K562 (cell line): ENCODE measurements around the gene YPEL3. TPM values are rescaled to one million over a fixed set of nuclear protein-coding genes. Genes with fewer than 3 reads are reported as not detected.

Experiments used
- ATF7 ChIP-seq: fragments of 450-650 bp; IDR thresholded peaks from 2 replicates; pipeline ENCODE4 v1.7.1; 2014; ENCODE audit warnings: mild to moderate bottlenecking, moderate library complexity
- CCAR2 ChIP-seq: fragments of 200-400 bp; formaldehyde crosslinking; IDR thresholded peaks from 2 replicates; pipeline ENCODE4 v1.6.1; 2017; ENCODE audit warnings: mild to moderate bottlenecking, low read depth, low read length
- CEBPG ChIP-seq, 3 experiments: fragments of 200-800 bp in 1 of 3; sonication (Bioruptor generic) in 1 of 3; sonication (generic) in 1 of 3; formaldehyde crosslinking in 1 of 3; IDR thresholded peaks in 2 of 3; conservative IDR thresholded peaks in 1 of 3; 2 replicates each; pipeline versions ENCODE4 v1.6.1 to v1.8.0; 2016 to 2022; ENCODE audit warnings: missing compliant biosample characterization in 2 of 3, missing genetic modification characterization in 2 of 3, mild to moderate bottlenecking in 1 of 3, missing genetic modification reagents in 1 of 3
- CHD2 ChIP-seq: IDR thresholded peaks from 2 replicates; pipeline ENCODE4 v1.6.1; 2011; ENCODE audit warnings: low read depth, low read length
- CREB5 ChIP-seq: fragments of 250-450 bp; sonication (Bioruptor Pico); IDR thresholded peaks from 2 replicates; pipeline ENCODE4 v1.5.0; 2020; ENCODE audit warnings: mild to moderate bottlenecking
- CSDE1 ChIP-seq, 2 experiments: fragments of 450-650 bp; IDR thresholded peaks; 2 replicates each; pipeline ENCODE4 v1.6.1; 2016; ENCODE audit warnings: mild to moderate bottlenecking in 1 of 2
- FOXA1 ChIP-seq: fragments of 450-650 bp; IDR thresholded peaks from 2 replicates; pipeline ENCODE4 v1.6.1; 2016; ENCODE audit warnings: mild to moderate bottlenecking, borderline replicate concordance
- FOXA3 ChIP-seq, 2 experiments: fragments of 450-650 bp in 1 of 2; sonication (generic) in 1 of 2; formaldehyde crosslinking; IDR thresholded peaks in 1 of 2; conservative IDR thresholded peaks in 1 of 2; 2 replicates each; pipeline versions ENCODE4 v1.4.0 to v1.8.0; 2020 to 2022; ENCODE audit warnings: mild to moderate bottlenecking in 2 of 2, missing genetic modification reagents in 1 of 2
- HNRNPLL ChIP-seq: fragments of 200-400 bp; formaldehyde crosslinking; IDR thresholded peaks from 2 replicates; pipeline ENCODE4 v1.6.1; 2017; ENCODE audit warnings: low read length, low read depth, mild to moderate bottlenecking; ENCODE audit not compliant: poor library complexity, severe bottlenecking
- KDM1A ChIP-seq, 2 experiments: fragments of 450-650 bp; IDR thresholded peaks; 2 replicates each; pipeline ENCODE4 v1.6.1; 2016; ENCODE audit warnings: mild to moderate bottlenecking in 2 of 2
- MAZ ChIP-seq, 2 experiments: fragments of 450-650 bp in 1 of 2; sonication (generic) in 1 of 2; formaldehyde crosslinking; IDR thresholded peaks in 1 of 2; conservative IDR thresholded peaks in 1 of 2; 2 replicates each; pipeline versions ENCODE4 v1.4.0 to v1.5.0; 2020; ENCODE audit warnings: mild to moderate bottlenecking in 1 of 2, missing genetic modification reagents in 1 of 2
- MYC ChIP-seq, 2 experiments: fragments of 250-450 bp in 1 of 2; sonication (Bioruptor Pico) in 1 of 2; IDR thresholded peaks; 2 replicates each; pipeline versions ENCODE4 v1.5.1 to v1.6.1; 2012 to 2021; ENCODE audit warnings: low read depth in 2 of 2, borderline replicate concordance in 1 of 2, improper control_type of control experiment in 1 of 2, low read length in 1 of 2, mild to moderate bottlenecking in 1 of 2, moderate library complexity in 1 of 2
- PTTG1 ChIP-seq: fragments of 450-650 bp; IDR thresholded peaks from 2 replicates; pipeline ENCODE4 v1.6.1; 2016; ENCODE audit warnings: low read depth, mild to moderate bottlenecking, missing genetic modification characterization, missing compliant biosample characterization
- SAP30 ChIP-seq: fragments of 200-600 bp; sonication (generic); IDR thresholded peaks from 2 replicates; pipeline ENCODE4 v1.6.1; 2012; ENCODE audit warnings: borderline replicate concordance, low read depth, mild to moderate bottlenecking, moderate library complexity, low read length, control low read depth, inconsistent platforms; ENCODE audit not compliant: insufficient read depth, poor library complexity, severe bottlenecking
- SIN3A ChIP-seq, 2 experiments: fragments of 150-350 bp in 1 of 2; IDR thresholded peaks; 2 replicates each; pipeline ENCODE4 v1.6.1; 2011 to 2016; ENCODE audit warnings: borderline replicate concordance in 2 of 2, low read depth in 2 of 2, low read length in 2 of 2, mild to moderate bottlenecking in 2 of 2, moderate library complexity in 2 of 2; ENCODE audit not compliant: control insufficient read depth in 1 of 2
- TFAP4 ChIP-seq: sonication (generic); formaldehyde crosslinking; IDR thresholded peaks from 2 replicates; pipeline ENCODE4 v1.8.0; 2022; ENCODE audit warnings: missing genetic modification reagents, mild to moderate bottlenecking, moderate library complexity, borderline replicate concordance
- ZHX1 ChIP-seq: fragments of 150-350 bp; conservative IDR thresholded peaks from 2 replicates; pipeline ENCODE4 v1.6.1; 2014; ENCODE audit warnings: low read length
- ZNF134 ChIP-seq: fragments of 250-450 bp; sonication (Bioruptor Pico); conservative IDR thresholded peaks from 2 replicates; pipeline ENCODE4 v1.4.0; 2020
- ZNF263 ChIP-seq: sonication (generic); formaldehyde crosslinking; IDR thresholded peaks from 2 replicates; pipeline ENCODE4 v1.8.0; 2022; ENCODE audit warnings: mild to moderate bottlenecking, missing genetic modification reagents, borderline replicate concordance
- polyA plus RNA-seq, 8 experiments: library from polyadenylated mRNA; depleted of rRNA in 4 of 8; stranded (reverse) in 5 of 8; unstranded in 3 of 8; fragments of >200 nt; fragmentation: Nextera tagmentation in 2 of 8; fragmentation: Illumina TruSeq in 1 of 8; extraction: Ambion mirVana in 2 of 8; extraction: Trizol in 1 of 8; gene quantifications; 2 replicates each; pipeline versions ENCODE4 v1.2.1 to v1.2.3, GENCODE V29; 2011 to 2014; ENCODE audit warnings: inconsistent platforms in 1 of 8, missing spikeins in 1 of 8
- total RNA-seq, 7 experiments: library from RNA; depleted of rRNA in 6 of 7; stranded (reverse); fragments of >200 nt in 6 of 7; fragmentation: Illumina TruSeq in 2 of 7; extraction: Trizol in 2 of 7; gene quantifications; 2 replicates each; pipeline versions ENCODE4 v1.2.1 to v1.2.3, GENCODE V29; 2011 to 2021; ENCODE audit warnings: low replicate concordance in 1 of 7

Gene YPEL3
- total and polyA plus RNA-seq, 9 of the 15 experiments (the other 6 are each of a cell fraction or from before 2014, with no cell fraction given): 0.41 to 15.0 (median 2.9) TPM

- TF ChIP-seq MYC (IDR thresholded peaks at IDR 0.05; ENCODE audit: low read depth, low read length): peak; percentile 61; the same call in 1 of the 2 replicates
- TF ChIP-seq MYC (CRISPR knock-in tag; IDR thresholded peaks at IDR 0.05; ENCODE audit: borderline replicate concordance, low read depth): peak; percentile 49; the same call in 1 of the 2 replicates
- TF ChIP-seq SIN3A (IDR thresholded peaks at IDR 0.05; ENCODE audit: borderline replicate concordance in 2 of 2, control insufficient read depth in 1 of 2, low read depth in 2 of 2, low read length in 2 of 2): peak; percentile 80 to 94; a peak in 1 of 4 replicates
- no peak for TF ChIP-seq CCAR2
- TF ChIP-seq CREB5: no peak
- peak; percentile 60 for TF ChIP-seq HNRNPLL
- peak; percentile 66 to 83 for TF ChIP-seq MAZ (CRISPR knock-in tag; conservative IDR thresholded peaks at IDR 0.05 in 1 of 2, IDR thresholded peaks at IDR 0.05 in 1 of 2)
- TF ChIP-seq KDM1A (IDR thresholded peaks at IDR 0.05): peak in 1 of 2 experiments; percentile 21; a peak in 1 of 4 replicates
- TF ChIP-seq SAP30: peak; percentile 87
- TF ChIP-seq ZNF134 (CRISPR knock-in tag): peak; percentile 99
- peak; percentile 75 for TF ChIP-seq ATF7
- peak; percentile 81 for TF ChIP-seq CHD2
- TF ChIP-seq PTTG1 (tag): no peak
- TF ChIP-seq FOXA3 (CRISPR knock-in tag; conservative IDR thresholded peaks at IDR 0.05 in 1 of 2, IDR thresholded peaks at IDR 0.05 in 1 of 2): peak in 1 of 2 experiments; percentile 81; a peak in 1 of 4 replicates
- TF ChIP-seq FOXA1: no peak
- peak in 1 of 2 experiments; percentile 98; a peak in 2 of 4 replicates for TF ChIP-seq CSDE1 (IDR thresholded peaks at IDR 0.05)
- TF ChIP-seq ZHX1: no peak; the same call in 1 of the 2 replicates
- peak; percentile 80 for TF ChIP-seq ZNF263
- peak; percentile 92 for TF ChIP-seq TFAP4 (CRISPR knock-in tag)
- TF ChIP-seq CEBPG (CRISPR knock-in tag; IDR thresholded peaks at IDR 0.05): no peak
- no peak for TF ChIP-seq CEBPG (tag; conservative IDR thresholded peaks at IDR 0.05 in 1 of 2, IDR thresholded peaks at IDR 0.05 in 1 of 2)
Observed at GRCh38 chr16:30052671-30053372, 43.2 kb downstream of the YPEL3 start (continued).
